OCI-LY3 (cell line): ENCODE results near the gene GALNT2.

Experiments
- EZH2phosphoT487 ChIP-seq: fragments of 200-600 bp; shearing (Covaris generic); IDR thresholded peaks from 2 replicates; pipeline ENCODE4 v1.6.1; 2018; ENCODE audit warnings: antibody characterized with exemption, mixed run types, low read depth
- TF ChIP-seq, protein P1 (sequence below): fragments of 200-600, 300-600 bp; sonication (generic); IDR thresholded peaks from 2 replicates; pipeline ENCODE4 v1.5.1; 2014; ENCODE audit warnings: antibody characterized with exemption, low read length, low read depth

DNA sequence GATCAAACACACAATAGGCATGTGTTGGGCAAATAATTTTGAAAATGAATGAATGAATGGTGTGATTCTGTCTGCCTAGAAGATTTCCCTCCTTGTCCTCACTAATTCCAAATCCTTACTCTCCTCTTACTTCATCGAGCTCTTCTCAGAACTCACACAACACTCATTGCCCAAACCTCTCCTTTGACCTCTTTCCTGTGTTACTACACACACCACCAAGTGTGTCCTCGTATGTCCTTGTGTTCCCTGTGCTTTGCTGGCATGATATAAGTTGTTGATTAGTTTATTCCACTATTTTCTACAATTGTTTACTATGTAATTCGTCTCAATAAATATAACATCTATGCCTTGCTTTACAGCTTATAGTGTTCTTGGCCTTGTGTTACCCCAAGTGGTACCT lies 41.4 kb upstream of the GALNT2 start:
- TF ChIP-seq, protein P1, sequence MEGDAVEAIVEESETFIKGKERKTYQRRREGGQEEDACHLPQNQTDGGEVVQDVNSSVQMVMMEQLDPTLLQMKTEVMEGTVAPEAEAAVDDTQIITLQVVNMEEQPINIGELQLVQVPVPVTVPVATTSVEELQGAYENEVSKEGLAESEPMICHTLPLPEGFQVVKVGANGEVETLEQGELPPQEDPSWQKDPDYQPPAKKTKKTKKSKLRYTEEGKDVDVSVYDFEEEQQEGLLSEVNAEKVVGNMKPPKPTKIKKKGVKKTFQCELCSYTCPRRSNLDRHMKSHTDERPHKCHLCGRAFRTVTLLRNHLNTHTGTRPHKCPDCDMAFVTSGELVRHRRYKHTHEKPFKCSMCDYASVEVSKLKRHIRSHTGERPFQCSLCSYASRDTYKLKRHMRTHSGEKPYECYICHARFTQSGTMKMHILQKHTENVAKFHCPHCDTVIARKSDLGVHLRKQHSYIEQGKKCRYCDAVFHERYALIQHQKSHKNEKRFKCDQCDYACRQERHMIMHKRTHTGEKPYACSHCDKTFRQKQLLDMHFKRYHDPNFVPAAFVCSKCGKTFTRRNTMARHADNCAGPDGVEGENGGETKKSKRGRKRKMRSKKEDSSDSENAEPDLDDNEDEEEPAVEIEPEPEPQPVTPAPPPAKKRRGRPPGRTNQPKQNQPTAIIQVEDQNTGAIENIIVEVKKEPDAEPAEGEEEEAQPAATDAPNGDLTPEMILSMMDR: no peak
- no peak for TF ChIP-seq EZH2phosphoT487
